Measurements from ENCODE around the gene STX19. TPM values are rescaled to one million over a fixed set of nuclear protein-coding genes. Genes with fewer than 3 reads are reported as not detected.

The STX19 gene
- total and polyA plus RNA-seq, 11 donors = 0.25 TPM; not detected in 10

- H3K4me1 ChIP-seq = peaks cover 0 to 7% (median 0%) of the 10 kb centered on the region in 12 donors
- WGBS, 4 donors = 86 to 92% (median 90%) methylated on average over 3 of the region's 3 CpGs
These were observed 17.1 kb downstream of the STX19 start for GRCh38 chr3:94011233-94011711.

GRCh38 chr3:94009608-94010007 lies 18.8 kb downstream of the STX19 start:
- no peaks in the 10 kb centered on the region for H3K9me3 ChIP-seq
- H3K4me1 ChIP-seq = peaks cover 0 to 7% (median 0%) of the 10 kb centered on the region in 12 donors
- ATAC-seq = no peak
- H3K27ac ChIP-seq = no peak overlapping the region
- no peaks in the 10 kb centered on the region for H3K36me3 ChIP-seq
- no peak overlapping the region for H3K4me3 ChIP-seq
- 93 to 99% (median 97%) methylated on average over 2 of the region's 2 CpGs for WGBS, 4 donors
- TF ChIP-seq POLR2A (IDR thresholded peaks at IDR 0.05) (no peak), CTCF (IDR thresholded peaks at IDR 0.05) (no peak)
- no peak for DNase-seq
- H3K27me3 ChIP-seq = no peaks in the 10 kb centered on the region
- intact Hi-C loops (cut with DNase I) = no loop called here

More at GRCh38 chr3:94011233-94011711, 17.1 kb downstream of the STX19 start:
- Histone ChIP-seq H3K27me3 (no peaks in the 10 kb centered on the region), H3K9me3 (no peaks in the 10 kb centered on the region), H3K36me3 (no peaks in the 10 kb centered on the region), H3K4me3 (no peak overlapping the region), H3K27ac (no peak overlapping the region)
- TF ChIP-seq POLR2A (IDR thresholded peaks at IDR 0.05) (no peak), CTCF (IDR thresholded peaks at IDR 0.05) (no peak)
- intact Hi-C loops (cut with DNase I) = no loop called here
- DNase-seq (no peak), ATAC-seq (no peak)

- TF ChIP-seq POLR2A (IDR thresholded peaks at IDR 0.05) = no peak
- no peak for TF ChIP-seq CTCF (IDR thresholded peaks at IDR 0.05)
- H3K4me1 ChIP-seq = peaks cover 0 to 7% (median 0%) of the 10 kb centered on the region in 12 donors
- no peak overlapping the region for H3K27ac ChIP-seq
- intact Hi-C loops (cut with DNase I) = no loop called here
- ATAC-seq = no peak
- H3K27me3 ChIP-seq = no peaks in the 10 kb centered on the region
- no peak overlapping the region for H3K4me3 ChIP-seq
- WGBS, 4 donors = 89 to 92% (median 90%) methylated on average over 2 of the region's 2 CpGs
- H3K36me3 ChIP-seq = no peaks in the 10 kb centered on the region
- no peak for DNase-seq
- H3K9me3 ChIP-seq = no peaks in the 10 kb centered on the region
These were observed 20.1 kb downstream of the STX19 start for GRCh38 chr3:94008253-94008652.

GRCh38 chr3:94004301-94004910 lies 24.0 kb downstream of the STX19 start:
- intact Hi-C loops (cut with DNase I) = loop anchor here in 8 of 10 donors (2.0 to 5.0 kb wide), 4 partner anchors 58 to 66 kb away; partner anchors contain the start of genes DHFR2 (in 1 of the 8) and NSUN3 (in 1 of the 8)
- WGBS, 4 donors = 2% methylated on average over 4 of the region's 4 CpGs
- DNase-seq = no peak
- TF ChIP-seq POLR2A (IDR thresholded peaks at IDR 0.05) (no peak), CTCF (IDR thresholded peaks at IDR 0.05) (peak; percentile 61 to 89 (median 79))
- Histone ChIP-seq H3K27ac (peak overlapping the region in 2 of 12 donors; percentile 31 to 41), H3K4me3 (peak overlapping the region in 10 of 12 donors; percentile 25 to 44 (median 36)), H3K36me3 (no peaks in the 10 kb centered on the region), H3K9me3 (no peaks in the 10 kb centered on the region), H3K4me1 (peaks cover 0 to 14% (median 1%) of the 10 kb centered on the region in 12 donors), H3K27me3 (no peaks in the 10 kb centered on the region)
- peak; percentile 36 to 81 (median 74) for ATAC-seq

Measured in heart left ventricle (tissue), 16 donors.